HepG2 (cell line): Measurements from ENCODE around the gene TEKT2. TPM values are rescaled to one million over a fixed set of nuclear protein-coding genes. Genes with fewer than 3 reads are reported as not detected.

Experiments used
- ATAC-seq: fragments of 200-7000 bp; cut with Tn5 transposase; 3 replicates; pipeline ENCODE4 v1.9.1; 2020; ENCODE audit warnings: mild to moderate bottlenecking, moderate library complexity
- BruUV-seq: library from RNA; stranded (reverse); fragments of 400-500 nt; replicated peaks from 2 replicates; lab custom pipeline; 2021; lab: Mats Ljungman, UMichigan
- CTCF ChIA-PET: fragments of 300-600 bp; formaldehyde crosslinking; extraction: SDS; loops from one replicate; lab custom pipeline; 2021; ENCODE audit warnings: low total read pairs, inconsistent platforms, low intra/inter-chr PET ratio; lab: Yijun Ruan, JAX
- POLR2A ChIA-PET: fragments of 350-600 bp; sonication (Branson Sonifier 250); formaldehyde crosslinking; loops from one replicate; lab custom pipeline; 2020; ENCODE audit warnings: antibody characterized with exemption, inconsistent platforms; lab: Yijun Ruan, JAX
- DNase-seq: peaks from one replicate; pipeline ENCODE4 v3.0.0-alpha.2; 2015; ENCODE audit warnings: low spot score
- FAIRE-seq: peaks from 3 replicates; lab custom pipeline; 2011; peaks lifted over from hg19 to GRCh38; lab: Jason Lieb, UNC
- H2AFZ ChIP-seq: one replicate; pipeline ENCODE4 v1.6.1; 2011; ENCODE audit warnings: low read length, inconsistent platforms
- H3K27ac ChIP-seq: fragments of 300-600 bp; 3 replicates; pipeline ENCODE4 v1.8.0; 2011; ENCODE audit warnings: mixed run types, mild to moderate bottlenecking, mixed read lengths, low read length, inconsistent platforms; ENCODE audit not compliant: insufficient read depth; ENCODE audit errors: extremely low read length
- H3K27me3 ChIP-seq, 2 experiments: fragments of 200-600 bp in 1 of 2; 2 replicates in 1 of 2; 3 replicates in 1 of 2; pipeline versions ENCODE4 v1.6.0 to v1.8.0; 2011; ENCODE audit warnings: low read length in 2 of 2, mild to moderate bottlenecking in 2 of 2, moderate library complexity in 2 of 2, inconsistent platforms in 1 of 2; ENCODE audit not compliant: insufficient read depth in 2 of 2, control insufficient read depth in 1 of 2
- H3K36me3 ChIP-seq, 2 experiments: fragments of 200-600 bp in 1 of 2; replicated peaks in 1 of 2; 2 replicates in 1 of 2; 3 replicates in 1 of 2; pipeline versions ENCODE4 v1.5.1 to v1.8.0; 2011; ENCODE audit warnings: low read length in 2 of 2, inconsistent platforms in 1 of 2; ENCODE audit not compliant: insufficient read depth in 2 of 2, control insufficient read depth in 1 of 2
- H3K4me1 ChIP-seq: 2 replicates; pipeline ENCODE4 v1.5.1; 2012; ENCODE audit warnings: low read length, inconsistent platforms; ENCODE audit not compliant: insufficient read depth
- H3K4me2 ChIP-seq: 2 replicates; pipeline ENCODE4 v1.6.0; 2011; ENCODE audit warnings: low read depth, low read length, inconsistent platforms
- H3K4me3 ChIP-seq, 3 experiments: fragments of 200-600 bp in 1 of 3; sonication (generic), shearing (Covaris generic) in 1 of 3; replicated peaks in 1 of 3; 2 replicates each; pipeline ENCODE4 v1.5.1; 2011 to 2016; ENCODE audit warnings: low read length in 3 of 3, inconsistent platforms in 2 of 3, low read depth in 2 of 3, mild to moderate bottlenecking in 2 of 3, control low read depth in 1 of 3, mixed read lengths in 1 of 3; ENCODE audit not compliant: insufficient read depth in 1 of 3
- H3K79me2 ChIP-seq: one replicate; pipeline ENCODE4 v1.6.1; 2011; ENCODE audit warnings: low read length, inconsistent platforms; ENCODE audit not compliant: insufficient read depth
- H3K9ac ChIP-seq: 2 replicates; pipeline ENCODE4 v1.6.0; 2011; ENCODE audit warnings: mild to moderate bottlenecking, low read depth, low read length, inconsistent platforms; ENCODE audit not compliant: insufficient read depth
- H3K9me3 ChIP-seq: 2 replicates; pipeline ENCODE4 v1.5.1; 2012; ENCODE audit warnings: mild to moderate bottlenecking, low read length
- H4K20me1 ChIP-seq: 2 replicates; pipeline ENCODE4 v1.6.0; 2011; ENCODE audit warnings: inconsistent platforms, mild to moderate bottlenecking, low read length, moderate library complexity; ENCODE audit not compliant: insufficient read depth
- ARID4A ChIP-seq: sonication (generic); formaldehyde crosslinking; IDR thresholded peaks from 2 replicates; pipeline ENCODE4 v1.5.0; 2020; ENCODE audit warnings: mild to moderate bottlenecking, missing genetic modification reagents, borderline replicate concordance
- IRF2 ChIP-seq: IDR thresholded peaks from 2 replicates; pipeline ENCODE4 v1.6.1; 2018; ENCODE audit warnings: missing genetic modification reagents, missing compliant biosample characterization
- KDM2A ChIP-seq: sonication (generic); formaldehyde crosslinking; IDR thresholded peaks from 2 replicates; pipeline ENCODE4 v1.4.0; 2020; ENCODE audit warnings: low read depth, missing genetic modification reagents, borderline replicate concordance
- POLR2G ChIP-seq: fragments of 200-400 bp; formaldehyde crosslinking; IDR thresholded peaks from 2 replicates; pipeline ENCODE4 v1.6.1; 2018; ENCODE audit warnings: mild to moderate bottlenecking, low read depth, low read length, moderate library complexity
- SRSF4 ChIP-seq: fragments of 200-400 bp; formaldehyde crosslinking; IDR thresholded peaks from one replicate; pipeline ENCODE4 v1.6.1; 2018; ENCODE audit warnings: mild to moderate bottlenecking, low read depth, low read length, moderate library complexity; ENCODE audit not compliant: poor library complexity, severe bottlenecking
- ZFP36L2 ChIP-seq: sonication (generic); formaldehyde crosslinking; IDR thresholded peaks from 2 replicates; pipeline ENCODE4 v1.4.0; 2020; ENCODE audit warnings: missing genetic modification reagents
- ZNF253 ChIP-seq: sonication (generic); formaldehyde crosslinking; IDR thresholded peaks from 2 replicates; pipeline ENCODE4 v1.8.0; 2022; ENCODE audit warnings: mild to moderate bottlenecking, missing genetic modification reagents, borderline replicate concordance
- WGBS: methylation state at CpG from one replicate; pipeline ENCODE4 v1.1.6; 2017; ENCODE audit warnings: low lambda C conversion rate; 5-methylcytosine and 5-hydroxymethylcytosine counted together
- in situ Hi-C: cut with HindIII; loops from 2 replicates; pipeline ENCODE4 v1.10.0; 2017; ENCODE audit warnings: low pct_unique_long_range_greater_than_20kb; ENCODE audit not compliant: extremely low pct_ligation_motif_present
- intact Hi-C: fragments of 100-400 bp; cut with micrococcal nuclease; formaldehyde crosslinking; loops from one replicate; pipeline ENCODE4 v1.10.0; 2022; ENCODE audit not compliant: unreplicated experiment
- polyA plus RNA-seq, 8 experiments: library from polyadenylated mRNA; depleted of rRNA in 3 of 8; stranded (reverse) in 7 of 8; unstranded in 1 of 8; fragments of >200 nt; fragmentation: Illumina TruSeq in 4 of 8; extraction: Trizol in 4 of 8; gene quantifications; 2 replicates each; pipeline versions ENCODE4 v1.2.1 to v1.2.3, GENCODE V29; 2011 to 2016; ENCODE audit warnings: low read depth in 4 of 8, missing spikeins in 1 of 8, mixed read lengths in 1 of 8; ENCODE audit not compliant: insufficient read depth in 1 of 8
- total RNA-seq, 5 experiments: library from RNA; depleted of rRNA; stranded (reverse); fragments of >200 nt; fragmentation: Illumina TruSeq; extraction: Trizol; gene quantifications; 2 replicates each; pipeline ENCODE4 v1.2.3, GENCODE V29; 2016; ENCODE audit warnings: low read depth in 1 of 5
- TF ChIP-seq, protein P1 (sequence below): sonication (generic); formaldehyde crosslinking; IDR thresholded peaks from 2 replicates; pipeline ENCODE4 v1.5.0; 2020; ENCODE audit warnings: mild to moderate bottlenecking, missing genetic modification reagents, borderline replicate concordance
- TF ChIP-seq, protein P2 (sequence below): sonication (generic); formaldehyde crosslinking; IDR thresholded peaks from 2 replicates; pipeline ENCODE4 v1.4.0; 2020; ENCODE audit warnings: missing genetic modification reagents, mild to moderate bottlenecking, borderline replicate concordance

Gene TEKT2
- total and polyA plus RNA-seq, 2 of the 13 experiments (the other 11 are each of a cell fraction or from before 2014, with no cell fraction given) = 0.31 to 0.38 TPM

DNA sequence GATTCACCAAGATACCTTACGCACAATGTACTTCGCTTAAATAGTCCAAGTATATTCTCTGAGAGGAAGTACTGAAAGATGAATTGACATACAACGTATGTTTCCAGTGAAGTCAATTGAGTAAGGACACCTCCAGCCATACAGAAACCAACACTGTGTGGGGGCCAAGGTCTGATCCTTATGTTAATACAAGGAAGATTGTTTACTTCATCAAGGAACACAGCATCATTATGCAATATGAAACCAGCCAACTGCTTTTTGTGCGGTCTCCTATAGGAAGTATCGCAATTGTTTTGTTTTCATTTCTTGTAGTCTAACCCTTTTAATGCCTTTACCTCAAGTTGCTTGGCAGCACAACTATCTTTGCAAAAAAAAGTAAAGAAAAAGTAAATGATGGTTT lies 28.2 kb upstream of the TEKT2 start:
- no peak overlapping the region for H3K4me2 ChIP-seq
- H4K20me1 ChIP-seq = no peaks in the 10 kb centered on the region
- ChIA-PET POLR2A (no interaction called here), CTCF (no interaction called here)
- in situ Hi-C loops = no loop called here
- DNase-seq (no peak), ATAC-seq (no peak), FAIRE-seq (no peak)
- H3K4me1 ChIP-seq = no peaks in the 10 kb centered on the region
- 98% methylated on average over 5 of the region's 5 CpGs for WGBS
- no peaks in the 10 kb centered on the region for H3K9me3 ChIP-seq
- H3K79me2 ChIP-seq = no peaks in the 10 kb centered on the region
- no peak overlapping the region for H3K27ac ChIP-seq
- BruUV-seq = TSS peak; percentile 25
- H3K27me3 ChIP-seq = no peaks in the 10 kb centered on the region
- no peak overlapping the region for H2AFZ ChIP-seq
- no peak overlapping the region for H3K4me3 ChIP-seq
- no peak for TF ChIP-seq POLR2G
- TF ChIP-seq, protein P1, sequence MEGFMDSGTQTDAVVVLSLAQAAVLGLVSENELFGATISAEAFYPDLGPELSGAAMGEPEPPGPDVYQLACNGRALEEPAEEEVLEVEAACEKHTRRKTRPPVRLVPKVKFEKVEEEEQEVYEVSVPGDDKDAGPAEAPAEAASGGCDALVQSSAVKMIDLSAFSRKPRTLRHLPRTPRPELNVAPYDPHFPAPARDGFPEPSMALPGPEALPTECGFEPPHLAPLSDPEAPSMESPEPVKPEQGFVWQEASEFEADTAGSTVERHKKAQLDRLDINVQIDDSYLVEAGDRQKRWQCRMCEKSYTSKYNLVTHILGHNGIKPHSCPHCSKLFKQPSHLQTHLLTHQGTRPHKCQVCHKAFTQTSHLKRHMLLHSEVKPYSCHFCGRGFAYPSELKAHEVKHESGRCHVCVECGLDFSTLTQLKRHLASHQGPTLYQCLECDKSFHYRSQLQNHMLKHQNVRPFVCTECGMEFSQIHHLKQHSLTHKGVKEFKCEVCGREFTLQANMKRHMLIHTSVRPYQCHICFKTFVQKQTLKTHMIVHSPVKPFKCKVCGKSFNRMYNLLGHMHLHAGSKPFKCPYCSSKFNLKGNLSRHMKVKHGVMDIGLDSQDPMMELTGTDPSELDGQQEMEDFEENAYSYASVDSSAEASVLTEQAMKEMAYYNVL (CRISPR knock-in tag) = no peak
- TF ChIP-seq, protein P2, sequence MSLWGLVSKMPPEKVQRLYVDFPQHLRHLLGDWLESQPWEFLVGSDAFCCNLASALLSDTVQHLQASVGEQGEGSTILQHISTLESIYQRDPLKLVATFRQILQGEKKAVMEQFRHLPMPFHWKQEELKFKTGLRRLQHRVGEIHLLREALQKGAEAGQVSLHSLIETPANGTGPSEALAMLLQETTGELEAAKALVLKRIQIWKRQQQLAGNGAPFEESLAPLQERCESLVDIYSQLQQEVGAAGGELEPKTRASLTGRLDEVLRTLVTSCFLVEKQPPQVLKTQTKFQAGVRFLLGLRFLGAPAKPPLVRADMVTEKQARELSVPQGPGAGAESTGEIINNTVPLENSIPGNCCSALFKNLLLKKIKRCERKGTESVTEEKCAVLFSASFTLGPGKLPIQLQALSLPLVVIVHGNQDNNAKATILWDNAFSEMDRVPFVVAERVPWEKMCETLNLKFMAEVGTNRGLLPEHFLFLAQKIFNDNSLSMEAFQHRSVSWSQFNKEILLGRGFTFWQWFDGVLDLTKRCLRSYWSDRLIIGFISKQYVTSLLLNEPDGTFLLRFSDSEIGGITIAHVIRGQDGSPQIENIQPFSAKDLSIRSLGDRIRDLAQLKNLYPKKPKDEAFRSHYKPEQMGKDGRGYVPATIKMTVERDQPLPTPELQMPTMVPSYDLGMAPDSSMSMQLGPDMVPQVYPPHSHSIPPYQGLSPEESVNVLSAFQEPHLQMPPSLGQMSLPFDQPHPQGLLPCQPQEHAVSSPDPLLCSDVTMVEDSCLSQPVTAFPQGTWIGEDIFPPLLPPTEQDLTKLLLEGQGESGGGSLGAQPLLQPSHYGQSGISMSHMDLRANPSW (CRISPR knock-in tag) = no peak
- no peak for TF ChIP-seq ARID4A (CRISPR knock-in tag)
- TF ChIP-seq ZNF253 (CRISPR knock-in tag) = no peak
- TF ChIP-seq KDM2A (CRISPR knock-in tag) = no peak
- no peak for TF ChIP-seq SRSF4
- no peak for TF ChIP-seq ZFP36L2
- TF ChIP-seq IRF2 (CRISPR knock-in tag) = no peak
- intact Hi-C loops = no loop called here
- H3K36me3 ChIP-seq = peaks cover 0 to 9% of the 10 kb centered on the region in 2 experiments; a peak in 3 of 5 replicates
- H3K9ac ChIP-seq = no peak overlapping the region
